Activated T-cell treated with anti-CD3 and anti-CD28 coated beads, Interleukin-2, amount 50 U/mL, for 1 hour (primary cell): ENCODE data around the gene CALR3.
"Not testable (repeated sequence)": the region's sequence is repeated elsewhere in the genome, so short reads cannot be mapped to it uniquely, and the experiment has no call there.

ENCODE experiments used
- DNase-seq: peaks from one replicate; pipeline ENCODE4 v3.0.0-alpha.2; 2020

The CALR3 gene

GRCh38 chr19:16522559-16523377 lies 26.8 kb upstream of the CALR3 start:
- no peak for DNase-seq

DNA sequence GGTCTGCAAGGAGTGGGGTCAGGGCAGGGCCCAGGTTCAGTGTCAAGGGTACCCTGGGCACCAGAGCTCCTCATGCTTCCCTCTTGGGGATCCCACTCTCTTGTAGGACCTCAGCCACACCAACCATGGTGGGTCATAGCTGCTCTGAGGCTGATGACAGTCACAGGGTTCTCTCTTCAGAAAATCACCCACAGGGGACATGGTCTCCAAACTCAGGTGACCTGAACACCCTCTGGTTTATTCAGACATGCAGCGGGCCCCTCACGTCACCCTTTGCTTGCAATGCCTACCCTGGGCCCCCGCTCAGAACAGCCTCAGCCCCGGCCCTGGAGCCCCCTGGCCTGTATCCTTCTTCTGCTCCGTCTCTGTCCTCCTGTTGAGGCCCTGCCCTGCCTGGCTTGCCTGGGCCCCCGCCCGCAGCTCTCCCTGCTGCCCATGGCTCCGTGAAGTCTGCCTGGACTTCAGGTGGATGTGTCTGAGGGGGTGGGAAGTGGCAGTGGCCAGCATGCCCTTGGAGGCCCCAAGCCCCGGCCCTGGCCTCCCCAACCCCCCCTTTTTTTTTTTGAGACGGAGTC lies 25.8 kb upstream of the CALR3 start:
- no peak for DNase-seq

DNA sequence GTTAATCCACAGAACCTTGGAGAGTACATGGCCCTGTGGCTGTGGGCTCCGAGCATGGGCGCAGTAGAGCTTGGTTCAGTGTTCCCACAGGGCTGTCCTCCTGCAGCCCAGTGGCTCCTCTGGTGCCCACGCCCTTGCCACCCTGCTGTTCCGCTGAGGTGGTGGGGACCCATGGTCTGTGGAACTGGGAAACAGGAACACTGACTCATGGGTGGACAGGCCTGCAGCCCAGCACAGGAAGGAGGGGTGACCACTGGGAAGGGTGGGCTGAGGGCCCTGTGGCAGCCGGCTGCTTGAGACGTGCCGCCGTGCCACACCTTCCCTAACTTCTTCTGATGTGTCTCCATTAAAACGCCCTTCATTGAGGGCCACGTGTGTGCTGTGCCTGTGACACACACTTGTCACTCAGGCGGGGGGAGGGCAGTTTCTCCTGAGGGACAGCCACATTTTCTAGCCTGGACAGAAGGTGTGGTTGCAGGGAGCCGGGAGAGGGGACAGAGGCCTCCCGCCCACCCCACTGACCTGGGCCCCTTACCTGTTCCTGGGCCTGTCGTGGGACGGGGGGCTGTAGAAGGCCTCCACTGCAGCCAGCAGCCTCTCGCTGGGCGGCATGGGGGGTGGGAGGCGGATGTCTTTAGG lies 25.1 kb upstream of the CALR3 start:
- DNase-seq: no peak

- DNase-seq: no peak
Measured at GRCh38 chr19:16520074-16520973, 24.4 kb upstream of the CALR3 start.

- DNase-seq: no peak
Measured at GRCh38 chr19:16519230-16519687, 23.3 kb upstream of the CALR3 start.

GRCh38 chr19:16518483-16519229 lies 22.7 kb upstream of the CALR3 start:
- DNase-seq: no peak

GRCh38 chr19:16518061-16518460 lies 22.1 kb upstream of the CALR3 start:
- no peak for DNase-seq

GRCh38 chr19:16516923-16517610 lies 21.1 kb upstream of the CALR3 start:
- DNase-seq: no peak

DNA sequence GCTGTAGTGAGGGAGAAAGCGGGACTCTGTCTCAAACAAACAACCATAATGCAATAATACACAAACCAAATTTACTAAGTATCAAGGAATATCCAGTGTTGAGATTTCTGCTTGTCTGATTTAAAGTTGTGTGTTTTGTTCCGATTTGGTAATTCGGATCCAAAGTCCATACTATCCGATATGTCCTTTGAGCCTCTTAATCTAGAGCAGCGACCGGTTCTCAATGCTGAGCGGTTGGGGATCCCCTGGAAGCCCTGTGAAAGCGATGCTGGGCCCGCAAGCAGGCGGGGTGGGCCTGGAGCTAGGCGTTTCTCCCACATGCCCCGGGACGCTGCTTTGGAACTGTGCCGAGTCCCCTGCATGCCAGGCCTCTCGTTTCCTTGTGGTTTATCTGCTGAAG lies 20.4 kb upstream of the CALR3 start:
- no peak for DNase-seq

DNA sequence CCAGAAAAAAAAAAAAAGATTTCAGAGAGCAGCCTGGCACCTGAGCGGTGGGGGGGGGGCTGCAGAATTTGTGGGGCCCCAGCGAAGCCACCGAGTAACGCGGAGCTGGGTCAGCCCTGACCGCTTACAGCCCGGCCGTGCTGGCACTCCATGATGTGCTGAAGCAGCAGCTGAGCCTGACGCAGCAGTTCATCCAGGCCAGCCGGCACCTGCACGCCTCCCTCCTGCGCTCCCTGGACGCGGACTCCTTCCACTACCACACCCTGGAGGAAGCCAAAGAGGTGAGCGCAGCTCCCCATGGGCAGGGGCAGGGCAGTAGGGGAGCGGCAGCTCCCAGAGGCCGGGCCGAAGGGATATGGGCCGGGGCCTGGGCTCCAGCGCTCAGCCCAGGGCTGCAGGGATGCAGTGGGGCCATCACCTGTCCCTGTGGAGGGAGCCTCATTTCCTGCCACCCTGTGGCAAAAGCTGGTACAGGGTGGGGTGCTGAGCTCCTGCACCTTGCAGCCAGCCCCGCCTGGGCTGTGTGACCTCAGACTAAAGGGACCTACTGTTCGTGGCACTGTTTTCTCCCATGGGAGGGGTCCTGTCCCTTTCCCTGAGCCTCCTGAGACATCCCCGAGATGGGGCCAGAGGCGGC lies 18.5 kb upstream of the CALR3 start:
- DNase-seq: no peak

DNA sequence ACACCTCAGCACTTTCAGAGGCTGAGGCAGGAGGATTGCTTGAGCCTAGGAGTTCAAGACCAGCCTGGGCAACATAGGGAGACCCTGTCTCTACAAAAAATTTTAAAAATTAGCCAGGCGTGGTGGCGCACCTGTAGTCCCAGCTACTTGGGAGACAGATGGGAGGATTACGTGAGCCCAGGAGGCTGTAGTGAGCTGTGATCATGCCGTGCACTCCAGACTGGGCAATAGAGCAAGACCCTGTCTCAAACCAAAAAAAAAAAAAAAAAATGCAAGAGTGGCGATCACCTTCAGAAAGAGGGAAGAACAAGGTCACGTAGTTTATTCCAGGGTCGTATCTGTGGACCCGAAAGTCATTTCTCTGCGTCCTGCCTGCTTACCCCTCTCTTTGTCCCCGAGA lies 16.6 kb upstream of the CALR3 start:
- DNase-seq: not testable (repeated sequence)

GRCh38 chr19:16509141-16510061 lies 13.4 kb upstream of the CALR3 start:
- no peak for DNase-seq

GRCh38 chr19:16508546-16508945 lies 12.6 kb upstream of the CALR3 start:
- no peak for DNase-seq

GRCh38 chr19:16506961-16507360 lies 11.0 kb upstream of the CALR3 start:
- DNase-seq: no peak

DNA sequence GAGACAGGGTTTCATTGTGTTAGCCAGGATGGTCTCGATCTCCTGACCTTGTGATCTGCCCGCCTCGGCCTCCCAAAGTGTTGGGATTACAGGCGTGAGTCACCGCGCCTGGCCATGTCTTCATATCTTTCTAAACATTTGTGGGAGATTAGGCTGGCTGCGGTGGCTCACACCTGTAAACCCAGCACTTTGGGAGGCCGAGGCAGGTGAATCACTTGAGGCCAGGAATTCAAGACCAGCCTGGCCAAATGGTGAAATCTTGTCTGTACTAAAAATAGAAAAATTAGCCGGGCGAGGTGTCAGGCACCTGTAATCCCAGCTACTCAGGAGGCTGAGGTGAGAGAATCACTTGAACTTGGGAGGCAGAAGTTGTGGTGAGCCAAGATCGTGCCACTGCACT lies 10.2 kb upstream of the CALR3 start:
- DNase-seq: not testable (repeated sequence)

DNA sequence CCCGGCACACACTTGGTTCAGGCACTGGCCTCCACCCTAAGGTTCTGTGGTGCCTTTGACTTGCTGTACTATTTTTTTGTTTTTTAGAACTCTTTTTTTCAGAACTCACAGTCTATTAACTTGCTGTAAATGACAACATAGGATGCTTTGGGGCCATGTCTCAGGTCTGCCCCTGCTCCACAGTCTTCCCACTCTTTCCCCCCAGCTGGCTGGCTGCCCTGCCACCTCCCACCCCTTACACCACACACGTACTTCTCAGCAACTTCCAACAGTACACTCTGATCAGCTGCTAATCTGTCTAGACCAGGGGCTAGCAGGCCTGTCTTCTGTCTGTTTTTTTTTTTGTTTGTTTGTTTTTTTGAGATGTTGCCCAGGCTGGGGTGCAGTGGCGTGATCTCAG lies 8.3 kb upstream of the CALR3 start:
- DNase-seq: no peak

DNA sequence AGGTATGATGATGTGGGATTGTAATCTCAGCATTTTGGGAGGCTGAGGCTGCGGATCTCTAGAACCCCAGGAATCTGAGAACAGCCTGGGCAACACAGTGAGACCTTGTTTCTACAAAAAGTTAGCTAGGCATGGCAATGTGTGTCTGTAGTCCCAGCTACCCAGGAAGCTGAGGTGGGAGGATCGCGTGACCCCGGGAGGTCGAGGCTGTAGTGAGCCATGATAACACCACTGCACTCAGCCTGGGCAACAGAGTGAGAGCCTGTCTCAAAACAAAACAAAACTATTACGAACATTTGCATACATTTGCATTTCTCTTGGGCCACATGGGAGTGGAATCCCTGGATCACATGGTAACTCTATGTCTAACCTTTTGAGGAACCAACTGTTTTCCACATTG lies 1.9 kb upstream of the CALR3 start:
- DNase-seq: no peak

DNA sequence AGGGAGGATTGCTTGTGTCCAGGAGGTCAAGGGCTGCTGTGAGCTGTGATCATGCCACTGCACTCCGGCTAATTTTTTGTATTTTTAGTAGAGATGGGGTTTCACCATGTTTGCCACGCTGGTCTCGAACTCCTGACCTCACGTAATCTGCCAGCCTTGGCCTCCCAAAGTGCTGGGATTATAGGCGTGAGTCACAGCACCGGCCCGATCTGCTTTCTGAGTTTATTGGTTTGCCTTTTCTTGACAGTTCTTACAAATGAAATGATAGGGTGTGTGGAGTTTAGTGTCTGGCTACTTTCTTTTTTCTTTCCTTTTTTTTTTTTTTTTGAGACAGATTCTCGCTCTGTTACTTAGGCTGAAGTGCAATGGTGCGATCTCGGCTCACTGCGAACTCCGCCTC lies 1.1 kb upstream of the CALR3 start:
- DNase-seq: no peak

DNA sequence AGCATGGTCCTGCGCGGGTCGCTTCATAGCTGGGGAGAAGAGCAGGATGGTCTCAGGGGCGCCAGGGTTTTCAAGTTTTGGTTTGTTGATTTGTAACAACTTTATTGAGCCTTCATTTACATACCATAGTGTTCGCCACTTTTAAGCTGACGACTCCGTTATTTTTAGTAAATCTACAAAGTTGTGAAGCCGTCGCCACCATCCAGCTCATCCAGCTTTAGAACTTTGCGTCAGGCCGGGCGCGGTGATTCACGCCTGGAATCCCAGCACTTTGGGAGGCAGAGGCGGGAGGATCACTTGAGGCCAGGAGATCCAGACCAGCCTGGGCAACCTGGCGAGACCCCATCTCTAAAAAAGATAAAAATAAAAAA lies 631 bp upstream of the CALR3 start:
- no peak for DNase-seq

GRCh38 chr19:16486476-16486875 lies 9.5 kb downstream of the CALR3 start:
- DNase-seq: not testable (repeated sequence)
